Measurements from ENCODE around the gene TMEM171.
A peak's percentile ranks its signal among the peaks of the same experiment; 100 is the strongest.

Gene TMEM171

DNA sequence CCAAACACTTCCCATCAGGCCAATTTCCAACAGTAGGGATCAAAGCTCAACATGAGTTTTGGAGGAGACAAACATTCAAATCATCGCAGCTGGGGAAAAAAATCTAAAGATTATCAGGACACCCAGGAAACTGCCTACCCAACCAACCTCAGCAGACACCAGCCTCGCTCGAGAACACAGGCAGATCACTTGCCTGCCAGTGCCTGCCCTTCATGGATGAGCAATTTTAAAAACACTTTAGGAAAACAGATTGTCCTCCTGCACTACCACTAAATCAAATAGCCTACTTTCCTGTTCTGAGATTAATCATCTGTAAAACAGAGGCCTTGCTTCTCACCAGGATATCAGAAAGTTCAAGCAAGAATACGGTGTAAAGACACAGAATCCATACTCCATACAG, 37.9 kb downstream of the TMEM171 start:
- TF ChIP-seq CTCF (IDR thresholded peaks at IDR 0.05; ENCODE audit: poor library complexity, severe bottlenecking): no peak
- Histone ChIP-seq H3K36me3 (ENCODE audit: low read depth) (no peaks in the 10 kb centered on the region), H3K4me3 (ENCODE audit: severe bottlenecking) (no peak overlapping the region), H3K4me1 (ENCODE audit: insufficient read depth, poor library complexity, severe bottlenecking) (no peaks in the 10 kb centered on the region), H3K27ac (ENCODE audit: poor library complexity, severe bottlenecking) (no peak overlapping the region), H3K9me3 (ENCODE audit: severe bottlenecking) (no peaks in the 10 kb centered on the region), H3K27me3 (ENCODE audit: insufficient read depth, poor library complexity, severe bottlenecking) (no peaks in the 10 kb centered on the region)
- no peak for ATAC-seq (ENCODE audit: low read depth)
- no peak for DNase-seq (ENCODE audit: low spot score)

GRCh38 chr5:73160239-73160671, 39.9 kb downstream of the TMEM171 start:
- Histone ChIP-seq H3K4me3 (ENCODE audit: severe bottlenecking) (no peak overlapping the region), H3K4me1 (ENCODE audit: insufficient read depth, poor library complexity, severe bottlenecking) (no peaks in the 10 kb centered on the region)
- no peak for ATAC-seq (ENCODE audit: low read depth)

DNA sequence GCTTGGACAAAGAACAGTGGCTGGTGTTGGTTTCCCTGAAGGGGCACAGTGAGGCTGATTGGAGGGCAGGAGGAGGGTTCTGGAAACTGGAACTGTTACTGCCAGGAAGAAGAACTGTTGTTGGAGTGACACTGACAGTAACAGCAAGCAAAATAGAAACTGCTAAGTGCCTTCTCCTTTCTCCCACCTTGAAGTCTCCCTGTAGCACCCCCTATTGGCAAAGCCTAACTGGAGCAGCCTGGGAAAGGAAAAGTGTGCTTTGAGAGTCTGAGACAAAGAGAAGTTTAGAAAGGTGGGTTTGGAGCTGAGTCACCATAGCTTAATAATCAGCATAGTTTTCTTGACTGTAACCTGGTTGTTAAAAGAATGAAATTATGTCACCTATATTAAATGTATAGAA, 50.1 kb downstream of the TMEM171 start:
- DNase-seq (ENCODE audit: low spot score): no peak

More at GRCh38 chr5:73160239-73160671, 39.9 kb downstream of the TMEM171 start:
- Histone ChIP-seq H3K27me3 (ENCODE audit: insufficient read depth, poor library complexity, severe bottlenecking) (no peaks in the 10 kb centered on the region), H3K9me3 (ENCODE audit: severe bottlenecking) (no peaks in the 10 kb centered on the region), H3K27ac (ENCODE audit: poor library complexity, severe bottlenecking) (no peak overlapping the region), H3K36me3 (ENCODE audit: low read depth) (no peaks in the 10 kb centered on the region)
- DNase-seq (ENCODE audit: low spot score): no peak
- no peak for TF ChIP-seq CTCF (IDR thresholded peaks at IDR 0.05; ENCODE audit: poor library complexity, severe bottlenecking)

DNA sequence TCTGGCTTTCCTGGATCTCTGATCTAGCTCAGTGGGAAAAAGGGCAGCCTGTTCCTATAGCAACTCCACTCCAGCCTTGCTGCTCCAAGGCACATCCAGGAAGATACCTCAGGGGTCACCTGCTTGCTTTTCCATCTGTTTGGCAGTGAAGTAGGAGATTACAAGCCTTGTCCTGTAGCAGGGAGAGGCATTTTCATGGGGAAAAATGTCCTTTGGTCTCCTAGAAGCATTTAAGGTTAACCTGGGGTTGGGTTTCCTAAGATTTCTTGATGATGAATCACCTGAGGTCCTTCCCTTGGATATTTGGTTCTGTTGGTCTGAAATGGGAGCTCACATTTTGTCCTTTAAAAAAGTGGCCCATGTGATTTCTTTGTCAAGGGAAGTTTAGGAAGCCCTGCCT, 51.1 kb downstream of the TMEM171 start:
- Histone ChIP-seq H3K36me3 (ENCODE audit: low read depth) (no peaks in the 10 kb centered on the region), H3K4me3 (ENCODE audit: severe bottlenecking) (no peak overlapping the region), H3K9me3 (ENCODE audit: severe bottlenecking) (no peaks in the 10 kb centered on the region), H3K27me3 (ENCODE audit: insufficient read depth, poor library complexity, severe bottlenecking) (no peaks in the 10 kb centered on the region), H3K27ac (ENCODE audit: poor library complexity, severe bottlenecking) (no peak overlapping the region), H3K4me1 (ENCODE audit: insufficient read depth, poor library complexity, severe bottlenecking) (no peaks in the 10 kb centered on the region)
- TF ChIP-seq CTCF (IDR thresholded peaks at IDR 0.05; ENCODE audit: poor library complexity, severe bottlenecking): no peak
- DNase-seq (ENCODE audit: low spot score): no peak
- 0 out of 3 replicates have a peak, but pooled peaks have one; percentile 54 for ATAC-seq (ENCODE audit: low read depth)

More for the DNA sequence above, 50.1 kb downstream of the TMEM171 start:
- Histone ChIP-seq H3K27me3 (ENCODE audit: insufficient read depth, poor library complexity, severe bottlenecking) (no peaks in the 10 kb centered on the region), H3K4me3 (ENCODE audit: severe bottlenecking) (no peak overlapping the region), H3K4me1 (ENCODE audit: insufficient read depth, poor library complexity, severe bottlenecking) (no peaks in the 10 kb centered on the region), H3K9me3 (ENCODE audit: severe bottlenecking) (no peaks in the 10 kb centered on the region), H3K36me3 (ENCODE audit: low read depth) (no peaks in the 10 kb centered on the region), H3K27ac (ENCODE audit: poor library complexity, severe bottlenecking) (no peak overlapping the region)
- TF ChIP-seq CTCF (IDR thresholded peaks at IDR 0.05; ENCODE audit: poor library complexity, severe bottlenecking): no peak
- no peak for ATAC-seq (ENCODE audit: low read depth)

DNA sequence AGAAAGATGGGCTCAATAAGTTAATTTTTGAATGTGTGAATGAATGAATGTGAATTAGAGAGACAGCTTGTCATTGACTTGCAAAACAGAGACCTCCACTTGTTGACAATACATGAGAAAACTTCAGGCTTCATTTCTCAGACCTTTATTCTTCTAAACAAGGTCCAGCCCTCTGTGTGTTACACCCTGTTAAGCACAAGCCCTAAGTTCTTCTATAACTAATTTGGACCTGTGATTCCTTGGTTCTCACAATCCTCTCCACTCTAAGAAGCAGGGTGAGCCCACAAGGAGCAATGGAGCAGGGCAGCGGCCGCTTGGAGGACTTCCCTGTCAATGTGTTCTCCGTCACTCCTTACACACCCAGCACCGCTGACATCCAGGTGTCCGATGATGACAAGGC, 52.6 kb downstream of the TMEM171 start, which contains the start of gene TMEM174:
Gene TMEM174 (plus strand): TSS at position 243 of the 400 bp plus-strand sequence. CDS start 51 bp downstream, at position 294.
- Histone ChIP-seq H3K4me3 (ENCODE audit: severe bottlenecking) (no peak within 1 kb of the TSS), H3K36me3 (ENCODE audit: low read depth) (no peaks in the 10 kb centered on the region), H3K27ac (ENCODE audit: poor library complexity, severe bottlenecking) (no peak within 1 kb of the TSS), H3K27me3 (ENCODE audit: insufficient read depth, poor library complexity, severe bottlenecking) (no peaks in the 10 kb centered on the region), H3K9me3 (ENCODE audit: severe bottlenecking) (no peaks in the 10 kb centered on the region), H3K4me1 (ENCODE audit: insufficient read depth, poor library complexity, severe bottlenecking) (no peaks in the 10 kb centered on the region)
- DNase-seq (ENCODE audit: low spot score): no peak
- ATAC-seq (ENCODE audit: low read depth): no peak
- no peak for TF ChIP-seq CTCF (IDR thresholded peaks at IDR 0.05; ENCODE audit: poor library complexity, severe bottlenecking)

Data from RWPE2 (cell line).